PC-9 (cell line): ENCODE results near the gene PANX2.

ENCODE experiments used
- EZH2 ChIP-seq: fragments of 200-600 bp; sonication (generic); IDR thresholded peaks from 2 replicates; pipeline ENCODE4 v1.8.0; 2017; ENCODE audit warnings: antibody characterized with exemption, low read depth
- TF ChIP-seq, protein P1 (sequence below): fragments of 200-600 bp; sonication (generic); conservative IDR thresholded peaks from 2 replicates; pipeline ENCODE4 v1.6.1; 2017; ENCODE audit warnings: mixed run types, antibody characterized with exemption, mild to moderate bottlenecking, moderate library complexity

DNA sequence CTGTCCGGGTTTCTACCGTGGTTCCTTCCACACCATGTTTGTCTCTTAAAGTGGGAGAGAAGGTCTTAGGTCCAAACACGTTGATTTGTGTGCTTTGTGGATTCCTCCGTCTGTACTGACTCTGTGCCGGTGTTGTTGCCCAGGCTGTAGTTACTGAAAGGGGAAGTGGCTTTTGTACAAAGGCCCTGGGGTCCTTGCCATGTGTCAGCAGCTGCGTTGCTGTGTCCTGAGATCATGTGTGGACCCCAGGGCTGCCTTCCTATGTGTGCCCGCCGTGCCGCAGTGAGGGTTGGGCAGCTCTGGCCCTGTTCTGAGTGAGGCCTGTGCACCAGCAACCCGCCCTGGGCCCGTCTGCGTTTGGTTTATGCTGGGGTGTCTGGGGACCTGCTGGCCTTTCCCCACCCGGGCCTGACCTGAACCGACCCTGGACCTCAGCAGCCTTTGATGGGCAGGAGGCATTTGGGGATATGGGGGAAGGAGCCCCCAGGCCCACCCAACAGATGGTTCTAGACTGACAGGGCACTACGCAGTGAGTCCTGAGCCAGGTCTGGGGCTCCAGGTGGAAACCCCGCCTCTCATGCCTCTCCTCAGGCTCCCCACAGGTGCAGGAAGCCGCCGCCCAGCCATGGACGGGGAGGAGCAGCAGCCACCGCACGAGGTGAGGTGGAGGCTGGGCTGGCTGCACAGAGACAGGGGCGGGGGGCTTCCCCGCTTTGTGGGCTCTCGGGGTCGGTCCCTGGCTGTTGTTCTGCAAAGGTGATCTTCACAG, 22.1 kb downstream of the PANX2 start:
- TF ChIP-seq EZH2, result no peak
- TF ChIP-seq, protein P1, sequence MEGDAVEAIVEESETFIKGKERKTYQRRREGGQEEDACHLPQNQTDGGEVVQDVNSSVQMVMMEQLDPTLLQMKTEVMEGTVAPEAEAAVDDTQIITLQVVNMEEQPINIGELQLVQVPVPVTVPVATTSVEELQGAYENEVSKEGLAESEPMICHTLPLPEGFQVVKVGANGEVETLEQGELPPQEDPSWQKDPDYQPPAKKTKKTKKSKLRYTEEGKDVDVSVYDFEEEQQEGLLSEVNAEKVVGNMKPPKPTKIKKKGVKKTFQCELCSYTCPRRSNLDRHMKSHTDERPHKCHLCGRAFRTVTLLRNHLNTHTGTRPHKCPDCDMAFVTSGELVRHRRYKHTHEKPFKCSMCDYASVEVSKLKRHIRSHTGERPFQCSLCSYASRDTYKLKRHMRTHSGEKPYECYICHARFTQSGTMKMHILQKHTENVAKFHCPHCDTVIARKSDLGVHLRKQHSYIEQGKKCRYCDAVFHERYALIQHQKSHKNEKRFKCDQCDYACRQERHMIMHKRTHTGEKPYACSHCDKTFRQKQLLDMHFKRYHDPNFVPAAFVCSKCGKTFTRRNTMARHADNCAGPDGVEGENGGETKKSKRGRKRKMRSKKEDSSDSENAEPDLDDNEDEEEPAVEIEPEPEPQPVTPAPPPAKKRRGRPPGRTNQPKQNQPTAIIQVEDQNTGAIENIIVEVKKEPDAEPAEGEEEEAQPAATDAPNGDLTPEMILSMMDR, result no peak
